GM21447 (cell line): Measurements from ENCODE around the gene GTF2H3.

Experiments
- ATAC-seq: cut with Tn5 transposase; IDR thresholded peaks from one replicate; pipeline ENCODE4 v1.9.1; 2021; ENCODE audit not compliant: unreplicated experiment

Gene GTF2H3

DNA sequence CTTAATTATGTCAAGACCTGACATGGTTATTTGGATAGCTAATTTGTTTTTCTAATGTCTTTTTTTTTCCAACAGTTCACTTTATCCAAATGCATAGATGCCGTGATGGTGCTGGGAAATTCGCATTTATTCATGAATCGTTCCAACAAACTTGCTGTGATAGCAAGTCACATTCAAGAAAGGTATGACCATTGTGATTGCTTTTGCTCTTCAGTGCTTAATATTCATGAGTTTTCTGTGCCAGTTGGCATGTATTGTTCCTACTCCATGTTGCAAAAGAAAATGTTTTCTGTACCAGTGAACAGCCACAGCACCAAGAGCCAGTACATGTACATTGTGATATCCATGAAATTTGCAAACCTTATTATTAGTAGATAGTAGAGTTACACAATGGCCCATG, 11.8 kb downstream of the GTF2H3 start:
- ATAC-seq = no peak

DNA sequence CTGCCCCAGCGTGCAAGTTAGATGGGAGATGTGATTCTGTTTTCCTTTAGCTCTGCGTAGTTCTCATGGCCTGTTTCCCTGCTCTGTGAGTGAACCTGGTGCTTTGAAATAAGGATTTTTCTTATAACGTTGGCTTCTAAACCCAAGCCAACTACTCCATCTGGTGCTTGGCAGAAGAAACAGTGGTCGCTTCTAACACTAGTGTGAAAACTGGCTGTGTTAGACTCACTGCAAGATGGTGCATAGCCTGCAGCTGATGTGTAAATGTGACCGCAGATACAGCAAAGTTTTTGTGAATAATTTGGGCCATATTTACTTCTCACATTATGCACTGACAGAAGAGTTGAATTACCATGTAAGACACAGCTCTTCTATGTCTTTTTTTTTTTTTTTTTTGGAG, 12.2 kb downstream of the GTF2H3 start:
- no peak for ATAC-seq

GRCh38 chr12:123648401-123648800, 14.8 kb downstream of the GTF2H3 start:
- no peak for ATAC-seq

GRCh38 chr12:123654129-123654701, 20.6 kb downstream of the GTF2H3 start:
- ATAC-seq = no peak

DNA sequence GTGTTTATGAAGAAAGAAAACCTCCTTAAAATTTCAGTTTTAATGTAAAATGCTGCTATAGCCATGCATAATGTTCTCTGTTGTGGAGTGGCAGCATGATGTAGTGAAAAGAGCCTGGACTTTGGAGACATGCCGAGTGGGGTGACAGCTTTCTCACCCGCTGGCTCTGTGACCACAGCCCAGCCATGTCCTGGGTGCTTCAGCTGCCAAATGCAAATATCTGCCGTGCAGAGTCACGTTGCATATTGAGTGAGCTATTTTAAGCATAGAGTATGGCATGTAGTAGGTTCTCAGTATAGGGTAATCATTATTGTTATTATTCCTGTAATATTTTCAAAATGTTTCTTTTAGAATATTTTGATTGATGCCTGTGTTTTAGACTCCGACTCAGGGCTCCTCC, 21.8 kb downstream of the GTF2H3 start:
- ATAC-seq = peak; percentile 92

- no peak for ATAC-seq
Observed at GRCh38 chr12:123656392-123656791, 22.8 kb downstream of the GTF2H3 start.

- ATAC-seq = no peak
Observed at GRCh38 chr12:123657211-123657610, 23.6 kb downstream of the GTF2H3 start.

DNA sequence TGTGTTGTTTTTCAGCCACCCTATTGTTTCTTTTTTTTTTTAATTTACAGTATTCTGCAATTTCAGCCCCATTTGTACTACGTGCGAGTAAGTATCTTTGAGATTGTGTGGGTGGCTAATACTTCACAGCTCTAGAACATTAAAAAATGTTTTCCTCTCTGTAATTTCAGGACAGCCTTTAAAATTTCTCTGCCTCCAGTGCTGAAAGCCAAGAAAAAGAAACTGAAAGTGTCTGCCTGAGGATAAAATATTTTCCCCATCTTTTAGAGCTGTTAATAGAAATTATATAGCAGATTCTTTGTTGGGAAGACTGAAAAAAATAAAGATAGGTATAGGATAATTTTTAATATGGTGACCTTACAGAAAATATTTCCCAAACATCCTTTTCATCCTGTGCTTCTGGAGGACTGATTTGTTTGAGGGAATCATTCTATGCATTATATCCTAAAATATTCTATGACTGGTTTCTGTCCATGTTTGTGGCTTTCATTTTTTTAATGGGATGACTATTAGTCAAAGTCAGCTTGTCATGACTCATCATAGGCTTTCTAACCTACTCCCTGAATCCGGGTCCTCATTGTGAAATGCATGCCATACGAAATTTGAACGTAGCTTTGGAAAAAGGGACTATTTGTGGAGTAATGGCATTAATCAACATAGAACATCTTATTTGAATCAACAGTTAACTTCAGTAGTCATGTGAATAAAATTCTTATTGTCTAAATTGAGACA, 26.5 kb downstream of the GTF2H3 start:
- no peak for ATAC-seq

DNA sequence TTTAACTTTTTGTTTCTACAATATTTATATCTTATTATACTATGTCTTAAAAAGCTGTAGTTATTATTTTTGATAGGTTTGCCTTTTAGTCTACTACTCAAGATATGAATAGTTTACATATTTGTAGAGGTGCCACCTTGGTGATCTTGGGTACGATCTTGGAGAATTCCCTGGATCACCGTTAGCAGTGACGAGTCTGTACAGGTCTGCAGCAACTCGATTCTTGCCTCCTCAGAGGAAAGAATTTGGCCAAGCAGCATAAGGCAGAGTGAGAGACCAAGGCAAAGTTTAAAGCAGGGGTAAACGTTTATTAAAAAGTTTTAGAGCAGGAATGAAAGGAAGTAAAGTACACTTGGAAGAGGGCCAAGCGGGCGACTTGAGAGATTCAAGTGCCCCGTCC, 34.1 kb downstream of the GTF2H3 start:
- no peak for ATAC-seq

GRCh38 chr12:123670882-123671728, 37.5 kb downstream of the GTF2H3 start, which contains the start of gene TCTN2:
TSS of gene TCTN2 (plus strand) at chr12:123671113. CDS start at chr12:123671241, 128 bp downstream.
- ATAC-seq = peak; percentile 97

GRCh38 chr12:123671876-123672275, 38.2 kb downstream of the GTF2H3 start:
- no peak for ATAC-seq

DNA sequence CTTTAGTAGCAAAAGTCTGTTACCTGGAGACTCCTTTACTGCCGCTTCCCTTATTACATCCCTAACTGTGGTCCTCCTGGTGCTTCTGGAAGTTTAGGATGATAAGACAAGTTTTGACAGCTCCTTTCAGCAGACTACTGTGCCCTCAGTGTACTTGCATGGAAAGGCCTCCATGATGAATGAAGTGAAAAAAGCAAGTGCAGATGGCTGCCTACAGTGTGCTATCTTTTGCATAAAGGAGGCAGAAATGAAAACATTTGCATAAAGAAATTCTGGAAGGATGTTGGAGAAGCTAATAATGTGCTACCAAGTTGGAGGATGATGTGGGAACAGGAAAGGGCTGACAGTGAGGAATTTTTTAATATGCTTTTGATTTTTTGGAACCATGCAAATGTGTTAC, 41.8 kb downstream of the GTF2H3 start:
- no peak for ATAC-seq

DNA sequence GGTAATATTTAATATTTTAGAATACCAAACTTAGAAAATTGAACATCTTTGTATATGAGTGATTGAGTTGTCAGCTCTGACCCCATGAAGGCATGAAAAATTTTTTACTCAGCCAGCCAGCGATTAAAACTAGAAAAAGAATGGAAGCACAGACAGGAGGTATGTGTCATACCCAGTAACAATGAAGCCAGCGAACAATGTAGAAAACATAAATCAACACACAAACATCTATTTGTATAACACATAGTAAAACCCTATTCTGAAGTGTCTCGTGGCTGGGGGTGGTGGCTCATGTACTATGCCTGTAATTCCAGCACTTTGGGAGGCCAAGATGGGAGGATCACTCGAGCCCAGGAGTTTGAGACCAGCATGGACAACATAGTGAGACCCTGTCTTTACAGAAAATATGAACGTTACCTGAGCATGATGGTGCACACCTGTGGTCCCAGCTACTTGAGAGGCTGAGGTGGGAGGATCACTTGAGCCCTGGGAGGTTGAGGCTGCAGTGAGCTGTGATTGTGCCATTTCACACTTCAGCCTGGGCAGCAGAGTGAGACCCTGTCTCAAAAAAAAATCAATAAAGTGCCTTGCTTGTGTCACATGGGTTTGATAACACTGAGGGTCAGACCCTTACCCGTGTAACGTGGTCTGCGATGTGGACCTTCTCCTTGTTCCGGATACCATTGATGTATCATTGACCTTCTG, 43.1 kb downstream of the GTF2H3 start:
- ATAC-seq = no peak

GRCh38 chr12:123678981-123679380, 45.4 kb downstream of the GTF2H3 start:
- ATAC-seq = no peak

DNA sequence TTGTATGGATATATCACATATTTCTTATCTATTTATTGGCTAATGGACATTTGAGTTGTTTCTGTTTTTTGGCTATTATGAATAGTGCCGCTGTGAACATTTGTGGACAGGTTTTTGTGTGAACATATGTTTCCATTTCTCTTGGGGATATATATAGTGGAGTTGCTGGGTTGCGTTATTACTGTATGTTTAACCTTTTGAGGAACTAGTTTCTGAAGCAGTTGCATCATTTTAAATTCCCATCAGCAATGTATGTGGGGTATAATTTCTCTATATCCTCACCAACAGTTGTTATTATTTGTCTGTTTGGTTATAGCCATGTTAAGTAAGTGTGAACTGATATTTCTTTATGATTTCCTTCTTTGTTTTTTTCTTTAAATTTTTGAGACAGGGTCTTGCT, 48.0 kb downstream of the GTF2H3 start:
- no peak for ATAC-seq

DNA sequence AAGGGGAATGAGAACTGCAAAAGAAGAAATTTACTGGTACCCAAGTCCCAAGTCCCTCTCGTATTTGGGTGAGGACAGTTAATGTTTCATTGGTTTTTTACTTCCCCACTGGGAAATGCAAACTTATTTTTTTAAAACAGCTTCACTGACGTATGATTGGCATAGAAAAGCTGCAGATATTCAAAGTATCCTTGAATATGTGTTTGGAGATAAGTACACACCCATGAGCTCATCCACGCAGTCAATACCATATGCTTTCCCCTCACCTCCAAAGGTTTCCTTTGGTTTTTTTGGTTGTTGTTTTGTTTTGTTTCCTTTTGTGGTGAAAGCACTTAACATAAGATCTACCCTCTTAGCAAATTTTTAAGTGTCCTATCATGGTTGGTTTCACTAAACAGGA, 50.3 kb downstream of the GTF2H3 start:
- ATAC-seq = no peak

DNA sequence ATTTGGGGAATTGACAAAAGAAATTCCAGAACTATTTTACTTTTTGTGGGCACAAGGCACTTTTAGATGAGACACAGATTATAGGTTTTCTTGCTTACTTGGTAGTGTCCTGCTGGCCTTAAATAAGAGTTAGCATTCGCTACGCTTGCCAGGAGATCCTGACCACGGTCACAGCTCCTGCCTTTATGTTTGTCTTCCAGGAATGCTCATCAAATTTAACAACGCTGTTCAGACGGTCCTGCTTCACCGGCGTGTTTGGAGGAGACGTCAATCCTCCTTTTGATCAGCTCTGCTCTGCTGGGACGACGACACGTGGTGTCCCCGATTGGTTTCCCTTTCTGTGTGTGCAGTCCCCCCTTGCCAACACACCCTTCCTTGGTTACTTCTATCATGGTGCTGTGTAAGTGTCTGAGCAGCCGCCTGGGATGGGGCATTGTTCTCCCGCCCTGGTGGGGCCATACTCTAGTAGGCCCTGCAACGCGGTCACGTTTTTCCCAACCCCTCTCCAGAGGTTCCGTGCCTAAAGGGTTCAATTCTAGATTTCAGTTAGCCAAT, 53.1 kb downstream of the GTF2H3 start:
- ATAC-seq = no peak

- no peak for ATAC-seq
Observed at GRCh38 chr12:123690191-123690840, 56.7 kb downstream of the GTF2H3 start.

DNA sequence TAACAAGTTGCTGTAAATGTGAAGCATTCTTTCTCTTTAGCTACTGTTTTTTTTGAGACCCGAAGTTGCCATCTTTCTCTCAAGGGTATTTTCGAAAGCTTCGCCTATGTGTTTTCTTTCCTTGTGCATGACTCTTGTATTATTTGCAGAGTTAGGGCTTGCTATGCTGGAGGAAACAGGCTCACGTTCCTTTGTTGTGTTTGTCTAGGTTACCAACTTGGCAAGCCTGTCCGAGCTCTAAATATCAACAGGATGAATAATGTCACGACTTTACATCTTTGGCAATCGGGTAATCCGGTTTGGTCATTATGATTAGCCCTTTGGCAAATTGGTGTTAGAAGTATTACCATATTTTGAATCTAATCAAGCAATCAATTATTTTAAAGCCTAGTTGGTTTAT, 62.6 kb downstream of the GTF2H3 start:
- ATAC-seq = no peak

GRCh38 chr12:123696646-123697045, 63.0 kb downstream of the GTF2H3 start:
- no peak for ATAC-seq
